GM13976 (cell line): Measurements from ENCODE around the gene CXADR.
"Not testable (repeated sequence)": the region's sequence is repeated elsewhere in the genome, so short reads cannot be mapped to it uniquely, and the experiment has no call there.

Source experiments
- DNase-seq: peaks from one replicate; pipeline ENCODE4 v3.0.0; 2012; ENCODE audit warnings: low spot score
- in situ Hi-C: fragments of 300-500 bp; cut with MboI; formaldehyde crosslinking; loops from one replicate; pipeline ENCODE4 v1.12.0; 2022; ENCODE audit warnings: low sequenced_read_pairs, mixed read lengths, inconsistent platforms; ENCODE audit not compliant: unreplicated experiment
- TF ChIP-seq, protein P1 (sequence below): IDR thresholded peaks from 2 replicates; pipeline ENCODE4 v1.5.1; 2012; ENCODE audit warnings: borderline replicate concordance, mild to moderate bottlenecking; ENCODE audit not compliant: insufficient read depth; ENCODE audit errors: extremely low read depth, missing control alignments, control extremely low read depth

The CXADR gene

GRCh38 chr21:17492415-17493168, 20.3 kb upstream of the CXADR start:
- no peak for DNase-seq
- TF ChIP-seq, protein P1, sequence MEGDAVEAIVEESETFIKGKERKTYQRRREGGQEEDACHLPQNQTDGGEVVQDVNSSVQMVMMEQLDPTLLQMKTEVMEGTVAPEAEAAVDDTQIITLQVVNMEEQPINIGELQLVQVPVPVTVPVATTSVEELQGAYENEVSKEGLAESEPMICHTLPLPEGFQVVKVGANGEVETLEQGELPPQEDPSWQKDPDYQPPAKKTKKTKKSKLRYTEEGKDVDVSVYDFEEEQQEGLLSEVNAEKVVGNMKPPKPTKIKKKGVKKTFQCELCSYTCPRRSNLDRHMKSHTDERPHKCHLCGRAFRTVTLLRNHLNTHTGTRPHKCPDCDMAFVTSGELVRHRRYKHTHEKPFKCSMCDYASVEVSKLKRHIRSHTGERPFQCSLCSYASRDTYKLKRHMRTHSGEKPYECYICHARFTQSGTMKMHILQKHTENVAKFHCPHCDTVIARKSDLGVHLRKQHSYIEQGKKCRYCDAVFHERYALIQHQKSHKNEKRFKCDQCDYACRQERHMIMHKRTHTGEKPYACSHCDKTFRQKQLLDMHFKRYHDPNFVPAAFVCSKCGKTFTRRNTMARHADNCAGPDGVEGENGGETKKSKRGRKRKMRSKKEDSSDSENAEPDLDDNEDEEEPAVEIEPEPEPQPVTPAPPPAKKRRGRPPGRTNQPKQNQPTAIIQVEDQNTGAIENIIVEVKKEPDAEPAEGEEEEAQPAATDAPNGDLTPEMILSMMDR, result no peak

GRCh38 chr21:17494051-17494450, 18.8 kb upstream of the CXADR start:
- in situ Hi-C loops, result no loop called here
- no peak for DNase-seq
- TF ChIP-seq, protein P1, result no peak

More at GRCh38 chr21:17492415-17493168, 20.3 kb upstream of the CXADR start:
- in situ Hi-C loops, result no loop called here

DNA sequence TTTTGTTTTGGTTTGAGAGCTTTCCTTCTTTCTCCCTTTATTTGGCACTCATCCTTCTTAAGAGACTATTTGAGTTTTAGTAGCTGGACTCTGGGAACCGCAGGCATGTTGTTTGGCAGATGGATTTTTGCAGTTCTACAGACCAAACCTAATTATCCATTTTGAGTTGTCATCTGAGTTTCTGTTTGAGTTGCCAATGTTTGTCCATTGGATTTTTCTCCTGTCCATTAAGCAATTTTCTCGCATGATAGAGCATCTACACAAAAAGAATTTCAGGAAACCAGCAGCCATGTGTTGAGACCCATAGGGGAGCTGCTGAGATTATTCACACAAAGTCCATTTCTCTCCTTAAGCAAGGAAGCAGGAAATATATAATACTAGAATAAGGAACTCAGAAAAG, 17.2 kb upstream of the CXADR start:
- no peak for DNase-seq
- TF ChIP-seq, protein P1, result no peak
- in situ Hi-C loops, result no loop called here

DNA sequence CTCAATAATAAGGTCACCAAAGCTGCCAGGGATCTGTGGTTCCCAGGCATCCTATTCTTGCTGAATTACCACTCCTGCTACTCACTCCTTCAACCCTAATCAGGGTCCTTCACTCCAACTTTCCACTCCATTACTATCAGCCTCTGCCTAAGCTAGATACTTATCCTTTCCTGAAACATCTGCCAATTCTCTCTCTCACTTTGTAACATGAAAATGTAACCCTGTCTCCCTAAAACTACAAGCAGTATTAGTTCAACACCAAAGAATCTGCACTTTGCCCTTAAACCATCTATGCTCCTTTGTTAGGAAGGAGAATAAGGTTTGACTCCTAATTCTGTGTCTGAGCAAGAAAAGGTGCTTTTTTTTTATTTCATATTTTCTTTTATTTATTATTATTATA, 15.5 kb upstream of the CXADR start:
- no peak for DNase-seq
- TF ChIP-seq, protein P1, result no peak
- in situ Hi-C loops, result no loop called here

DNA sequence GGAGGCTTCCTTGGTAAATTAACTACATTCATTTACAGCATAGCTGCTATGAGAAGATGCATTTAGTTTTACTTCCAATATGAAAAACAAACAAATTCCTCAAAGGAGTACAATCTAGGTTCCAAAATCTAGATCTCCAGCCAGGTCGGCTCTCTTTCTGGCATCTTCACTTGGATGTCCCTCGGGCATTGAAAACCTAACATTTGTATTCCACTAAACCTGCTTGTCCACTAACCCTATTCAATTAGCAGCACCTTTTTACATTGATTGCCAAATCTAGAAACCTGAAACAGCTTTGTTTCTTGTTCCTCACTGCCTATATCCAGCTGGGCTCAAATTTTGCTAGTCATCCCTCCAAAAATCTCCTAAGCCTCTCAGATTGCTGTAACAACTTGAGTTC, 14.3 kb upstream of the CXADR start:
- DNase-seq, result no peak
- TF ChIP-seq, protein P1, result no peak
- in situ Hi-C loops, result no loop called here

GRCh38 chr21:17501107-17502006, 11.5 kb upstream of the CXADR start:
- TF ChIP-seq, protein P1, result no peak
- DNase-seq, result no peak
- in situ Hi-C loops, result no loop called here

DNA sequence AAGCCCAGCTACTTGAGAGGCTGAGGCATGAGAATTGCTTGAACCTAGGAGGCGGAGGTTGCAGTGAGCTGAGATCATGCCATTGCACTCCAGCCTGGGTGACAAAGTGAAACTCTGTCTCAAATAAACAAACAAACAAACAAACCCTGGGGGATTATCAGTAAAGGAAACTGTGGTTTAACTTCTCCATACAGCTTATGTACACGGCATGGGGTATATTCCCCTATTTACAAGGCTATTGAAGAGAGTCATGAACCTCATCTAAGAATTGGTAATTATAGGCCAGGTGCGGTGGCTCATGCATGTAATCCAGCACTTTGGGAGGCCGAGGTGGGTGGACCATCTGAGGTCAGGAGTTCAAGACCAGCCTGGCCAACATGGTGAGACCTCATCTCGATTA, 9.9 kb upstream of the CXADR start:
- in situ Hi-C loops, result not testable (repeated sequence)

More for the DNA sequence above, 9.9 kb upstream of the CXADR start:
- not testable (repeated sequence) for DNase-seq
